Measurements from ENCODE around the gene EGLN2.
"Not testable (repeated sequence)": the region's sequence is repeated elsewhere in the genome, so short reads cannot be mapped to it uniquely, and the experiment has no call there.

The EGLN2 gene

DNA sequence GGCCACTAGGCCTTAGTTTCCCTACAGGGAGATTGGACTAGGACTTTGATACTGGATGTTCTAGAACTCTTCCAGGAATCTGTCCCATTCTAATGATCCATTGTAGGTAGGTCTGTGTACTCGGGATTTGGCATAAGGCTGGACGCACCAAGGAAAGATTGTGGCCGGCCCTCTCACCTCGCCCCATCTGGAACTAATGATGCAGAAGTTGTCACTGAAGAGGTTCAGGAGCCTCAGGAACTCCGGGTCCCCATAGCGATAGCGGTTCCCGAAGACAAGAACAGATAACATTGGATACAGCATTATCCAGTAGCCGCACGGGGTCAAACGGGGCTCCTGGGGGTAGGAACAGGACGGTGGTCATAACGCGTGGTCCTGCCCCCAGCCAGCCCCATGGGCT lies 11.2 kb downstream of the EGLN2 start:
- peaks cover 17% of the 10 kb centered on the region for H3K27me3 ChIP-seq (ENCODE audit: insufficient read depth, low read length)
- peaks cover 27% of the 10 kb centered on the region for H3K36me3 ChIP-seq (ENCODE audit: insufficient read depth, low read length)
- H3K9ac ChIP-seq (ENCODE audit: low read depth, low read length): peak overlapping the region; percentile 52; the same call in 1 of the 2 replicates
- WGBS: 84% methylated on average over 9 of the region's 14 CpGs
- peak overlapping the region; percentile 72; the same call in 1 of the 2 replicates for H3K27ac ChIP-seq (ENCODE audit: low read depth, low read length)
- H3K4me3 ChIP-seq (ENCODE audit: low read length): peak overlapping the region; percentile 67
- peaks cover 17% of the 10 kb centered on the region for H3K4me1 ChIP-seq (ENCODE audit: insufficient read depth, low read length)
- H3K9me3 ChIP-seq (ENCODE audit: insufficient read depth, low read depth, low read length): no peaks in the 10 kb centered on the region

DNA sequence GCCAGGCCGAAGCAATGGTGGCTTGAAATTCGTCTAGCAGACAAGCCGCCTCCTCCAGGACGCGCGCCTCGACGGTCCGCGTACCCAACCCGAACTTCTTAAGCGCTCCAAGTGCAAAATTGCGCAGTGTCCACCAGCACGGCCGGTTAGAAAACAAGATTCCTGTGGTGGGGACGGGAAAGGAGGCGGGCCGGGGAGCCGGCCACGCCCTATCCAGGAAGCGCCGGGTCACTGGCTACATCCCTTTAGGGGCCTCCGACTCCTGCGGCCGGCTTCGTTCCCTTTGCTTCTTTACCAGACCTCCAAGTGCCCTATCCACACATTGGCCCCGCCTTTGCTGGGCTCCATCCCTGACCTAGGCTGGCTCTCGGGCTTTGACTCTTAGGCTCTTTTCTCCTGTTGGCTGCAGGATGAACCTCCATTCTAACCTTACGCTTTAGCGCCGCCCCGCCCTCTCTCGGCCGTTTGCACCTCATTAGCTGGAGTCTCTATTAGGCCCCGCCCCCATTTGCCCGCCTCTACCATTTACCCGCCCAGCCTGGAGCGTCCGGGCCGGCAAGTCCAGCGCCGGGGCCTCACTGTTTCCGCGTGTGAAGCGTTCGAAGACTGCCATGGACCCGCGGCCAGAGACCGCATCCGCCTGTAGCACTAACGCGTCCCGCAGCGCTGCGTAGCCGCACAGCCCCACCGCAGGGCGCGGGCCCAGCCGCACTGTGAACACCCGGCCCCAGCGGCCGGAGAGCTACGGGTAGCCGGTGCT lies 11.8 kb downstream of the EGLN2 start:
- peaks cover 17% of the 10 kb centered on the region for H3K27me3 ChIP-seq (ENCODE audit: insufficient read depth, low read length)
- peaks cover 21% of the 10 kb centered on the region for H3K36me3 ChIP-seq (ENCODE audit: insufficient read depth, low read length)
- H3K4me1 ChIP-seq (ENCODE audit: insufficient read depth, low read length): peaks cover 14% of the 10 kb centered on the region
- H3K27ac ChIP-seq (ENCODE audit: low read depth, low read length): peak overlapping the region; percentile 72; the same call in 1 of the 2 replicates
- peak overlapping the region; percentile 52; the same call in 1 of the 2 replicates for H3K9ac ChIP-seq (ENCODE audit: low read depth, low read length)
- H3K4me3 ChIP-seq (ENCODE audit: low read length): peak overlapping the region; percentile 67
- not testable (repeated sequence) for H3K9me3 ChIP-seq (ENCODE audit: insufficient read depth, low read depth, low read length)
- WGBS: 2% methylated on average over 38 of the region's 65 CpGs

DNA sequence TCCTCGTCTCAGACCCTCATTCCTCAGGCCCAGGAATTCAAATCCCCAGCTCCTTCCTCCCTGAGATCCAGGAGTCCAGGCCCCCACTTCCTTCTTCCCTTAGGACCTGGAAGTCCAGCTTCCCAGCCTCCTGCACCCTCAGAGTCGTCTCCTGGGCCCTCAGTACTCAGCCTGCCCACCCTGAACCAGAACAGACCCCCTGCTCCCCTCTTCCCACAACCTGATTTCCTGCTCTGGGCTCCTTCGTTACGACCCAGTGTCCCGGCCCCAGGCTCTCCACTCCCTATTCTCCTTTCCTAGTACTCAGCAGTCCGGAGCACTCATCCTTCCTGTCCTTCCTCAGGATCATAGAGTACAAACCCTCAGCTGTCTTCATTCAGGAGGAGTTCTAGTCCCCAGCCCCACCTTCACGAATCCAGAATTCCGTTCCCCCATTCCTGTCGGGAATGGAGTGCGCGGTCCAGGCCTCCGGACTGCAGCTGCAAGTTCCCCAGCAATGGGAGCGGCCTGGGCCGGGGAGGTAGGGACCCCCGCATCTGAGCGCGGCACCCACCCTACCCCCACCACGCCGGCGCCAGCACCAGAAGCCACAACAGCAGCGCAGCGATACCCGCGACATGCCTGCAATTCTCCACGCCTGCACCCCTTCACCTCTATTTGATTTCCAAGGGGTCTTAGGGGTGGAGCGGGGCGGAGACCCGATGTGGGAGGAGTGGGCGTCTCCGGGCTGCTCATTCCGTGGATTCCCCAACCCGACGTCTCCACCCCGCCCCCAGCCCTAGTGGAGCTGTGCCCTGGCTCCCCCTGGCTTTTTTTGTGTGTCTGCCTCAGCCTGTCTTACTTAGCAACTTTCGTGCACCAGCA lies 12.7 kb downstream of the EGLN2 start:
- peak overlapping the region; percentile 40 for H3K9ac ChIP-seq (ENCODE audit: low read depth, low read length)
- H3K27ac ChIP-seq (ENCODE audit: low read depth, low read length): no peak overlapping the region; the same call in 1 of the 2 replicates

DNA sequence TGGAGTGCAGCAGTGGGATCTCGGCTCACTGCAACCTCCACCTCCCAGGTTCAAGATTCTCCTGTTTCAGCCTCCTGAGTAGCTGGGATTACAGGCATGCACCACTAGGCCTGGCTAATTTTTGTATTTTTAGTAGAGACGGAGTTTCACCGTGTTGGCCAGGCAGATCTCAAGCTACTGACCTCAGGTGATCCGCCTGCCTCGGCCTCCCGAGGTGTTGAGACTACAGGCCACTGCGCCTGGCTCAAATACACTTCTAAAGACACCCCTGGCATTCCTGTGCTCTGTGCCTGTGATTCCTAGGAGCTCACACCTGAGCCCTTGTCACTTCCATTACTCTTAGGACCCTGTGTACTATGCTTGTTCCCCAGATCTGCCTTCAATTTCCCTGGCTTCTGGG lies 13.6 kb downstream of the EGLN2 start:
- 81% methylated on average over 7 of the region's 7 CpGs for WGBS
- H3K27ac ChIP-seq (ENCODE audit: low read depth, low read length); H3K4me1 ChIP-seq (ENCODE audit: insufficient read depth, low read length); H3K9me3 ChIP-seq (ENCODE audit: insufficient read depth, low read depth, low read length); H3K9ac ChIP-seq (ENCODE audit: low read depth, low read length): not testable (repeated sequence)
- peaks cover 17% of the 10 kb centered on the region for H3K36me3 ChIP-seq (ENCODE audit: insufficient read depth, low read length)
- peak overlapping the region; percentile 67; the same call in 1 of the 2 replicates for H3K4me3 ChIP-seq (ENCODE audit: low read length)
- H3K27me3 ChIP-seq (ENCODE audit: insufficient read depth, low read length): peaks cover 17% of the 10 kb centered on the region

More for the DNA sequence above, 12.7 kb downstream of the EGLN2 start:
- 32% methylated on average over 33 of the region's 35 CpGs for WGBS
- Histone ChIP-seq H3K36me3 (ENCODE audit: insufficient read depth, low read length) (peaks cover 21% of the 10 kb centered on the region), H3K9me3 (ENCODE audit: insufficient read depth, low read depth, low read length) (no peaks in the 10 kb centered on the region), H3K4me3 (ENCODE audit: low read length) (peak overlapping the region; percentile 67), H3K4me1 (ENCODE audit: insufficient read depth, low read length) (peaks cover 9% of the 10 kb centered on the region), H3K27me3 (ENCODE audit: insufficient read depth, low read length) (peaks cover 17% of the 10 kb centered on the region)

DNA sequence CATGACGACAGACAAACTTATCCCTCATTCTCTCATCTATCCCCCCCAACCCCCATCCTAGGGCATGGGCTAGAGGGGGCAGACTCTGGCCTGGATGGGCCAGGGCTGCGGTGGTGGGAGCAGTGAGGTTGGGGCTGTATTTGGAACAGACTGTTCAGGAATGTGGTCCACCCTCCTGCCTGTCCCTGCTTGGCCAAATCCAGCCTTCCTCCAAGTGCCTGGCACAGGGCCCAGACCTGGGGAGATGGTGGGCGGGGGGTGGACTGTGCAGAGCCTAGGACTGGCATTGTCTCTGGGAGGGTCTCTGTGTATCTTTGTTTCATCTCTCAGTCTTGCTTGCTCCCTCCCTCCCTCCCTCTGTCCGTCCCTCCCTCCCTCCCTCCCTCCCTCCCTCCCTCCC lies 14.2 kb downstream of the EGLN2 start:
- Histone ChIP-seq H3K27ac (ENCODE audit: low read depth, low read length) (no peak overlapping the region), H3K4me3 (ENCODE audit: low read length) (no peak overlapping the region), H3K27me3 (ENCODE audit: insufficient read depth, low read length) (peaks cover 17% of the 10 kb centered on the region), H3K9me3 (ENCODE audit: insufficient read depth, low read depth, low read length) (no peaks in the 10 kb centered on the region), H3K4me1 (ENCODE audit: insufficient read depth, low read length) (peaks cover 9% of the 10 kb centered on the region), H3K9ac (ENCODE audit: low read depth, low read length) (no peak overlapping the region), H3K36me3 (ENCODE audit: insufficient read depth, low read length) (peaks cover 11% of the 10 kb centered on the region)
- 73% methylated on average over 2 of the region's 4 CpGs for WGBS

DNA sequence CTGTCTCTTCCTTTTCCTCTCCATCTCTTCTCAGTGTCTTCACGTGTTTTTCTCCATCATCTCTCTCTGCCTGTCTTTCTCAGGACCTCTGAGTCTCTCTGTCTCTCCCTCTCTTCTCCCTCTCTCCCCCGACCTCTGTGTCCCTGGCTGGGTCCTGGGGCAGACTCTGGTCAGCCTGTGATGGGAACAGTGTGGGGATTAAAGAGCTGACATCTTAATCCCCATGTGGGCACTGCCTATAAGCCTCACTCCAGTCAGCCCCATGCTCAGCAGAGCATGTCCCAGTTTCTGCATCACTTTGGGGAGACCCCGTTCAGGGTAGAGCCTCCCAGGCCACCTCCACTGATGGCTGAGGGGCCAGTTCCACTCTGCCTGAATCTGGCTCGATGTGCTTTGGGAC lies 16.2 kb downstream of the EGLN2 start:
- Histone ChIP-seq H3K4me3 (ENCODE audit: low read length) (no peak overlapping the region), H3K9ac (ENCODE audit: low read depth, low read length) (no peak overlapping the region), H3K27ac (ENCODE audit: low read depth, low read length) (no peak overlapping the region), H3K4me1 (ENCODE audit: insufficient read depth, low read length) (peaks cover 6% of the 10 kb centered on the region; the same call in 1 of the 2 replicates), H3K36me3 (ENCODE audit: insufficient read depth, low read length) (no peaks in the 10 kb centered on the region), H3K27me3 (ENCODE audit: insufficient read depth, low read length) (peaks cover 17% of the 10 kb centered on the region), H3K9me3 (ENCODE audit: insufficient read depth, low read depth, low read length) (no peaks in the 10 kb centered on the region)
- WGBS: 77% methylated on average over 4 of the region's 4 CpGs

DNA sequence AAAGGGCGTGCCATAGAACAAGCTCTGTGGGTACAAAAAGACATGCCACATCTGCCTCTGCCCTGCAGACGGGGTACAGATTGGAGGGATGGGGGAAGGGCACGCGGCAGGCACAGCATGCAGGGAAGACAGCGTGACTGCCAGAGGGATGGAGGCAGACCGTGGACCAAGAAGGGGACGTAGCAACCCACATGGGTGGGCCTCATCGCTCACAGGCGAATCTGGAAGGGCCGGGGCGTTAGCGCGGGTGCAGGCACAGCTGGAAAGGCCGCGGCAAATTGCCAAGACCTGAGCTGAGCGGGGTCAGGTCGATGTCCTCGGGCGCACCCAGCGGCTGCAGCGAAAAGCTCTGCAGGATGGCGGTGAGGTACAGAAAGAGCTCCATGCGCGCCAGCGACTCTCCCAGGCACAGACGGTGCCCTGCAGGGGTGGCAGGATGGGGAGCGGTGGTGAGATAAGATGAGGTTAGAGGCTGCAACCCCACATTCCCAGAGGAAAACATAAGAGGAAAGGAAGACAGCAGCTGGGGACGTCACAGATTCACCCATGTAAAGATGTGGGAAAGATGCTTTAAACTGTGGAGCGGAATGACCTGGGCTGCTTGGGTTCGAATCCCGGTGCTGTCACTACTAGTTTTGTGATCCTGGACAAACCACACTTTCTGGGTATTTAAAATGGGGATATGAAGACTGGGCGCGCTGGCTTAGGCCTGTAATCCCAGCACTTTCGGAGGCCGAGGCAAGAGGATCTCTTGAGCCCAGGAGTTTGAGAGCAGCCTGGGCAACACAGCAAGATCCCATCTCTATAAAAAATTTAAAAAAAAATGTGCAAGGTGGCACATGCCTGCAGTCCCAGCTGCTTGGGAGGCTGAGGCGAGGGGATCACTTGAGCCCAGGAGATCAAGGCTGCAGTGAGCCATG lies 19.7 kb downstream of the EGLN2 start:
- H3K27me3 ChIP-seq (ENCODE audit: insufficient read depth, low read length); H3K27ac ChIP-seq (ENCODE audit: low read depth, low read length); H3K9ac ChIP-seq (ENCODE audit: low read depth, low read length); H3K9me3 ChIP-seq (ENCODE audit: insufficient read depth, low read depth, low read length); H3K4me1 ChIP-seq (ENCODE audit: insufficient read depth, low read length); H3K36me3 ChIP-seq (ENCODE audit: insufficient read depth, low read length): not testable (repeated sequence)
- H3K4me3 ChIP-seq (ENCODE audit: low read length): peak overlapping the region; percentile 27; the same call in 1 of the 2 replicates
- WGBS: 34% methylated on average over 27 of the region's 36 CpGs

DNA sequence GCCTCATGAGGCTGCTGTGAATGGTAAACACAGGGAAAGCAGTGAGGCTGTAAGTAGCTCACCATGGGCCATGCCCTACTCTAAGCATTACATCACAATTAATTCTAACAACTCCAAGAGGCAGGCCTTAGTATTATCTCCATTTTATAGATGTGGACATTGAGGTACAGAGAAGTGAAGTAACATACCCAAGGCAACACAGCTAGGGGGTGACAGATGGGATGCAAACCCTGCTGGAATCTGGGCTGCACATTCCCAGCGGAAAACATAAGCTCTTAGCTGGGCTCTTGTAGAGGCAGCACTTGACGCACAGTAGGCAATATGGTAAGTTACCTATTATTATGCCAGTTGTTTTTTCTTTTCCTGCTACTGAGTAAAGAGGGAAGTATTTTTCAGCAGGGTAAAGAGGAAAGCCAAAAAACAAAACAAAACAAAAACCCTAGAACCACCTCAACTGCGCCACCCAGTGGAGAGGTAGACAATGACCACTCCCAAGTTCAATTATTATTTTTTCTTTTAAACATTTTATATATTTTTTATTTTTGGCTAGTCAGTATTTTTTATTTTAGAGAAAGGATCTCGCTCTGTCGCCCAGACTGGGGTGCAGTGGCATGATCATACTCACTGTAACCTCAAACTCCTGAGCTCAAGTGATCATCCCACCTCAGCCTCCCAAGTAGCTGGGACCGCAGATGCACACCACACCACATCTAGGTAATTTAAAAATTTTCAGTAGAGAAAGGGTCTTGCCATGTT lies 20.7 kb downstream of the EGLN2 start:
- H3K27me3 ChIP-seq (ENCODE audit: insufficient read depth, low read length); H3K36me3 ChIP-seq (ENCODE audit: insufficient read depth, low read length); H3K9me3 ChIP-seq (ENCODE audit: insufficient read depth, low read depth, low read length); H3K4me1 ChIP-seq (ENCODE audit: insufficient read depth, low read length); H3K4me3 ChIP-seq (ENCODE audit: low read length); H3K9ac ChIP-seq (ENCODE audit: low read depth, low read length); H3K27ac ChIP-seq (ENCODE audit: low read depth, low read length): not testable (repeated sequence)
- 48% methylated on average over 5 of the region's 6 CpGs for WGBS

DNA sequence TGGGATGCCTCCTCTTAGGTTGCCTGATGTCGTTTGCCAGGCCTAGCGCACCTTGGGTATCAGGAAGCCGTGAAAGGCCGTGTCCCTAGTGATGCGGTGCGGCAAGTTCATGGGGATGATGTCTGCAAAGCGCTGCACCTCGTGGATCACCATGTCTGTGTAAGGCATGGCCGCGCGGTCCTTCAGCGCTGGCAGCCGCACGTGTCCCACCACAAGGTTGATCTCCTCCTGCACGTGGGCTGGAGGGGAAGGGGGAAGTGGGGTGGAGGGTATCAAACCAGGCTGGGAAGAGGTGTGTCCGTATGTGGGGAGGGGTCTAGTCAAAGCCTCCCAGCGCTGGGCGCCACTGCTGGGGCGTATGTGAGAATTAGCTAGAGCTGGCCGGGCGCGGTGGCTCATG lies 23.2 kb downstream of the EGLN2 start:
- WGBS: 94% methylated on average over 22 of the region's 22 CpGs
- Histone ChIP-seq H3K36me3 (ENCODE audit: insufficient read depth, low read length) (no peaks in the 10 kb centered on the region), H3K4me1 (ENCODE audit: insufficient read depth, low read length) (peaks cover 6% of the 10 kb centered on the region; the same call in 1 of the 2 replicates), H3K9ac (ENCODE audit: low read depth, low read length) (no peak overlapping the region), H3K27ac (ENCODE audit: low read depth, low read length) (no peak overlapping the region), H3K27me3 (ENCODE audit: insufficient read depth, low read length) (no peaks in the 10 kb centered on the region; the same call in 1 of the 2 replicates), H3K4me3 (ENCODE audit: low read length) (no peak overlapping the region), H3K9me3 (ENCODE audit: insufficient read depth, low read depth, low read length) (no peaks in the 10 kb centered on the region)
